Measurements from ENCODE around the gene RYR2. TPM values are rescaled to one million over a fixed set of nuclear protein-coding genes. Genes with fewer than 3 reads are reported as not detected.

Gene RYR2
- total and polyA plus RNA-seq, 3 donors from 2014 or later, result 5.4 to 9.5 (median 9.1) TPM

GRCh38 chr1:237863234-237863633 is 821.2 kb downstream of the RYR2 start:
- TF ChIP-seq POLR2A (IDR thresholded peaks at IDR 0.05) (no peak), CTCF (IDR thresholded peaks at IDR 0.05) (no peak)
- Histone ChIP-seq H3K36me3 (ENCODE audit: low read depth, missing control alignments) (no peaks in the 10 kb centered on the region), H3K4me1 (peaks cover 9% of the 10 kb centered on the region), H3K27me3 (no peaks in the 10 kb centered on the region), H3K27ac (no peak overlapping the region), H3K9me3 (no peaks in the 10 kb centered on the region), H3K4me3 (no peak overlapping the region)
- peak; percentile 43 for DNase-seq
- intact Hi-C loops (cut with DNase I; ENCODE audit: low total_unique reads), result no loop called here
- 70 to 72% methylated on average over 2 of the region's 2 CpGs for WGBS, 2 donors

GRCh38 chr1:237864338-237865244 is 822.6 kb downstream of the RYR2 start:
- peak; percentile 89 for DNase-seq
- H3K27me3 ChIP-seq, result no peaks in the 10 kb centered on the region
- H3K27ac ChIP-seq, result no peak overlapping the region
- TF ChIP-seq POLR2A (IDR thresholded peaks at IDR 0.05) (no peak), CTCF (IDR thresholded peaks at IDR 0.05) (peak; percentile 86 to 90 (median 90))
- 12 to 16% methylated on average over 5 to 25 of the region's 25 CpGs for WGBS, 2 donors
- H3K36me3 ChIP-seq (ENCODE audit: low read depth, missing control alignments), result no peaks in the 10 kb centered on the region
- intact Hi-C loops (cut with DNase I; ENCODE audit: low total_unique reads), result no loop called here
- peaks cover 9% of the 10 kb centered on the region for H3K4me1 ChIP-seq
- no peaks in the 10 kb centered on the region for H3K9me3 ChIP-seq
- H3K4me3 ChIP-seq, result peak overlapping the region in 1 of 2 donors; percentile 27

GRCh38 chr1:237867380-237867888 is 825.5 kb downstream of the RYR2 start:
- DNase-seq, result no peak
- H3K4me3 ChIP-seq, result no peak overlapping the region
- no peaks in the 10 kb centered on the region for H3K9me3 ChIP-seq
- no peak overlapping the region for H3K27ac ChIP-seq
- intact Hi-C loops (cut with DNase I; ENCODE audit: low total_unique reads), result no loop called here
- 83 to 94% methylated on average over 1 of the region's 1 CpG for WGBS, 2 donors
- TF ChIP-seq CTCF (IDR thresholded peaks at IDR 0.05), result no peak
- no peak for TF ChIP-seq POLR2A (IDR thresholded peaks at IDR 0.05)
- no peaks in the 10 kb centered on the region for H3K27me3 ChIP-seq
- no peaks in the 10 kb centered on the region for H3K36me3 ChIP-seq (ENCODE audit: low read depth, missing control alignments)
- H3K4me1 ChIP-seq, result peaks cover 9% of the 10 kb centered on the region

GRCh38 chr1:237868817-237869600 is 827.0 kb downstream of the RYR2 start:
- 63 to 74% methylated on average over 4 of the region's 4 CpGs for WGBS, 2 donors
- H3K4me3 ChIP-seq, result no peak overlapping the region
- intact Hi-C loops (cut with DNase I; ENCODE audit: low total_unique reads), result no loop called here
- no peaks in the 10 kb centered on the region for H3K9me3 ChIP-seq
- H3K36me3 ChIP-seq (ENCODE audit: low read depth, missing control alignments), result no peaks in the 10 kb centered on the region
- TF ChIP-seq CTCF (IDR thresholded peaks at IDR 0.05) (no peak), POLR2A (IDR thresholded peaks at IDR 0.05) (no peak)
- no peak overlapping the region for H3K27ac ChIP-seq
- H3K27me3 ChIP-seq, result no peaks in the 10 kb centered on the region
- peaks cover 8% of the 10 kb centered on the region for H3K4me1 ChIP-seq
- no peak for DNase-seq
